OCI-LY1 (cell line): Measurements from ENCODE around the gene RERE.

Experiments
- H2AFZ ChIP-seq: fragments of 200-600 bp; sonication (generic), shearing (Covaris generic); 2 replicates; pipeline ENCODE4 v1.6.0; 2014; ENCODE audit warnings: antibody characterized with exemption, mild to moderate bottlenecking, low read length
- H3F3A ChIP-seq: fragments of 200-600 bp; sonication (generic), shearing (Covaris generic); 2 replicates; pipeline ENCODE4 v1.6.0; 2014; ENCODE audit warnings: mild to moderate bottlenecking, antibody characterized with exemption, low read length, moderate library complexity; ENCODE audit not compliant: insufficient read depth
- H3K27ac ChIP-seq: fragments of 200-600 bp; sonication (generic); 2 replicates; pipeline ENCODE4 v1.5.1; 2014; ENCODE audit warnings: low read length, mixed run types, mild to moderate bottlenecking, low read depth; ENCODE audit not compliant: poor library complexity, severe bottlenecking
- H3K27me3 ChIP-seq: fragments of 200-600 bp; sonication (generic); 2 replicates; pipeline ENCODE4 v1.6.0; 2014; ENCODE audit warnings: antibody characterized with exemption, mild to moderate bottlenecking, low read length, moderate library complexity; ENCODE audit not compliant: insufficient read depth
- H3K36me3 ChIP-seq: fragments of 200-600 bp; sonication (generic); 2 replicates; pipeline ENCODE4 v1.6.1; 2014; ENCODE audit warnings: mild to moderate bottlenecking, antibody characterized with exemption, low read length, moderate library complexity, mixed read lengths; ENCODE audit not compliant: insufficient read depth
- H3K4me1 ChIP-seq: fragments of 200-600 bp; sonication (generic); 2 replicates; pipeline ENCODE4 v1.5.1; 2014; ENCODE audit warnings: mild to moderate bottlenecking, low read length, moderate library complexity; ENCODE audit not compliant: insufficient read depth, severe bottlenecking
- H3K4me2 ChIP-seq: fragments of 200-600 bp; sonication (generic), shearing (Covaris generic); 2 replicates; pipeline ENCODE4 v1.6.1; 2014; ENCODE audit warnings: low read length
- H3K4me3 ChIP-seq: fragments of 200-600 bp; sonication (generic); 2 replicates; pipeline ENCODE4 v1.5.1; 2014; ENCODE audit warnings: low read length, low read depth, mild to moderate bottlenecking, mixed read lengths; ENCODE audit not compliant: poor library complexity, severe bottlenecking
- H3K79me2 ChIP-seq: fragments of 200-600 bp; shearing (Covaris generic); 2 replicates; pipeline ENCODE4 v1.6.1; 2016; ENCODE audit warnings: mixed run types, low read length, mixed read lengths; ENCODE audit not compliant: insufficient read depth
- H3K9ac ChIP-seq: fragments of 200-600 bp; sonication (generic), shearing (Covaris generic); 2 replicates; pipeline ENCODE4 v1.6.1; 2014; ENCODE audit warnings: mild to moderate bottlenecking, low read length, mixed read lengths
- H3K9me2 ChIP-seq: fragments of 200-600 bp; sonication (generic), shearing (Covaris generic); 2 replicates; pipeline ENCODE4 v1.6.1; 2014; ENCODE audit warnings: low read depth, mild to moderate bottlenecking, low read length, mixed read lengths
- H3K9me3 ChIP-seq: fragments of 200-600 bp; shearing (Covaris generic); 2 replicates; pipeline ENCODE4 v1.6.1; 2014; ENCODE audit warnings: low read length, mixed read lengths
- H4K20me1 ChIP-seq: fragments of 200-600 bp; sonication (generic), shearing (Covaris generic); 2 replicates; pipeline ENCODE4 v1.6.0; 2016; ENCODE audit warnings: mild to moderate bottlenecking, low read length; ENCODE audit not compliant: insufficient read depth
- CTCF ChIP-seq: fragments of 200-600 bp; sonication (generic), shearing (Covaris generic); IDR thresholded peaks from 2 replicates; pipeline ENCODE4 v1.5.1; 2017; ENCODE audit warnings: mild to moderate bottlenecking, antibody characterized with exemption, low read length, moderate library complexity, mixed read lengths
- EZH2 ChIP-seq: fragments of 200-600 bp; sonication (generic), shearing (Covaris generic); IDR thresholded peaks from 2 replicates; pipeline ENCODE4 v1.8.0; 2017; ENCODE audit warnings: borderline replicate concordance, mixed run types, mild to moderate bottlenecking, antibody characterized with exemption, low read length, moderate library complexity, mixed read lengths

RERE gene

GRCh38 chr1:8477166-8477982 is 340.1 kb downstream of the RERE start:
- peak overlapping the region; percentile 84 for H3K27ac ChIP-seq
- H3K9me3 ChIP-seq: no peaks in the 10 kb centered on the region
- H3K4me1 ChIP-seq: peaks cover 61% of the 10 kb centered on the region
- H2AFZ ChIP-seq: no peak overlapping the region
- peaks cover 6% of the 10 kb centered on the region; the same call in 1 of the 2 replicates for H3F3A ChIP-seq
- TF ChIP-seq EZH2: no peak
- TF ChIP-seq CTCF: no peak
- no peaks in the 10 kb centered on the region for H3K27me3 ChIP-seq
- peak overlapping the region; percentile 35; the same call in 1 of the 2 replicates for H3K9ac ChIP-seq
- H3K4me2 ChIP-seq: peak overlapping the region; percentile 61
- no peaks in the 10 kb centered on the region for H4K20me1 ChIP-seq
- no peaks in the 10 kb centered on the region for H3K79me2 ChIP-seq
- no peaks in the 10 kb centered on the region for H3K36me3 ChIP-seq
- H3K4me3 ChIP-seq: no peak overlapping the region
- no peaks in the 10 kb centered on the region for H3K9me2 ChIP-seq

GRCh38 chr1:8476006-8476405 is 341.4 kb downstream of the RERE start:
- Histone ChIP-seq H4K20me1 (no peaks in the 10 kb centered on the region), H3K9me3 (no peaks in the 10 kb centered on the region), H3K36me3 (no peaks in the 10 kb centered on the region), H3K79me2 (no peaks in the 10 kb centered on the region), H3K4me3 (no peak overlapping the region), H3K9me2 (no peaks in the 10 kb centered on the region), H3K4me2 (peak overlapping the region; percentile 61; the same call in 1 of the 2 replicates), H3F3A (peaks cover 6% of the 10 kb centered on the region; the same call in 1 of the 2 replicates), H3K9ac (peak overlapping the region; percentile 12; the same call in 1 of the 2 replicates), H3K4me1 (peaks cover 72% of the 10 kb centered on the region), H3K27me3 (no peaks in the 10 kb centered on the region), H2AFZ (no peak overlapping the region), H3K27ac (peak overlapping the region; percentile 84)
- no peak for TF ChIP-seq EZH2
- TF ChIP-seq CTCF: no peak

- peaks cover 6% of the 10 kb centered on the region; the same call in 1 of the 2 replicates for H3F3A ChIP-seq
- H3K79me2 ChIP-seq: no peaks in the 10 kb centered on the region
- H3K9ac ChIP-seq: no peak overlapping the region; the same call in 1 of the 2 replicates
- H3K36me3 ChIP-seq: no peaks in the 10 kb centered on the region
- H3K27ac ChIP-seq: peak overlapping the region; percentile 81
- H2AFZ ChIP-seq: no peak overlapping the region
- peak overlapping the region; percentile 41; the same call in 1 of the 2 replicates for H3K4me2 ChIP-seq
- TF ChIP-seq EZH2: no peak
- H3K4me3 ChIP-seq: no peak overlapping the region
- H3K27me3 ChIP-seq: no peaks in the 10 kb centered on the region
- H3K9me3 ChIP-seq: no peaks in the 10 kb centered on the region
- H3K4me1 ChIP-seq: peaks cover 72% of the 10 kb centered on the region
- H3K9me2 ChIP-seq: no peaks in the 10 kb centered on the region
- no peaks in the 10 kb centered on the region for H4K20me1 ChIP-seq
Observed at GRCh38 chr1:8474369-8474768, 343.1 kb downstream of the RERE start.
